Ascending aorta (tissue), 2 donors: Measurements from ENCODE around the gene SERGEF. TPM values are rescaled to one million over a fixed set of nuclear protein-coding genes. Genes with fewer than 3 reads are reported as not detected.

ENCODE experiments used
- DNase-seq, 2 donors: peaks; one replicate each; pipeline ENCODE4 v3.0.0-alpha.2; 2019; ENCODE audit warnings: low spot score in 2 of 2
- H3K27ac ChIP-seq, 2 donors: fragments of 200-600 bp; sonication (generic); one replicate each; pipeline ENCODE4 v1.5.1; 2016 to 2017; ENCODE audit warnings: mild to moderate bottlenecking in 1 of 2
- H3K27me3 ChIP-seq: fragments of 200-600 bp; sonication (generic); one replicate; pipeline ENCODE4 v1.5.1; 2017
- H3K36me3 ChIP-seq, 2 donors: fragments of 200-600 bp; sonication (generic); one replicate each; pipeline ENCODE4 v1.5.1; 2016
- H3K4me1 ChIP-seq, 2 donors: fragments of 200-600 bp; sonication (generic); one replicate each; pipeline ENCODE4 v1.5.1; 2016 to 2017; ENCODE audit warnings: mild to moderate bottlenecking in 1 of 2
- H3K4me3 ChIP-seq, 2 donors: fragments of 200-600 bp; sonication (generic); one replicate each; pipeline ENCODE4 v1.5.1; 2016 to 2017; ENCODE audit warnings: mild to moderate bottlenecking in 1 of 2
- H3K9me3 ChIP-seq, 2 donors: fragments of 200-600 bp; sonication (generic); one replicate each; pipeline ENCODE4 v1.5.1; 2016
- CTCF ChIP-seq, 3 experiments: fragments of 200-600 bp in 2 of 3; fragments of 450-650 bp in 1 of 3; sonication (generic) in 2 of 3; IDR thresholded peaks; one replicate each; pipeline ENCODE4 v1.5.1; 2016 to 2019; ENCODE audit warnings: antibody characterized with exemption in 3 of 3, mild to moderate bottlenecking in 1 of 3, moderate library complexity in 1 of 3
- intact Hi-C: fragments of 100-400 bp; cut with DNase I; formaldehyde crosslinking; loops from one replicate; pipeline ENCODE4 v1.15.1; 2023
- total RNA-seq: library from RNA; depleted of rRNA; stranded (reverse); fragments of >200 nt; gene quantifications from one replicate; pipeline ENCODE4 v1.1.0, GENCODE V29; 2016

SERGEF gene
- total RNA-seq, 1 donor from 2014 or later: 13.6 TPM

- Histone ChIP-seq H3K36me3 (peaks cover 0 to under 1% of the 10 kb centered on the region in 2 donors), H3K9me3 (no peaks in the 10 kb centered on the region), H3K27me3 (no peaks in the 10 kb centered on the region), H3K4me1 (no peaks in the 10 kb centered on the region), H3K4me3 (no peak overlapping the region), H3K27ac (no peak overlapping the region)
- intact Hi-C loops: no loop called here
- DNase-seq: no peak
- TF ChIP-seq CTCF (IDR thresholded peaks at IDR 0.05): no peak
These were observed 221.7 kb downstream of the SERGEF start for GRCh38 chr11:17791144-17791543.

- intact Hi-C loops: no loop called here
- no peak for TF ChIP-seq CTCF (IDR thresholded peaks at IDR 0.05)
These were observed 222.4 kb downstream of the SERGEF start for GRCh38 chr11:17790453-17790852.

GRCh38 chr11:17788084-17788483 is 224.8 kb downstream of the SERGEF start:
- intact Hi-C loops: no loop called here
- no peak for DNase-seq
- peaks cover 0 to 4% of the 10 kb centered on the region in 2 donors for H3K36me3 ChIP-seq
- H3K4me1 ChIP-seq: no peaks in the 10 kb centered on the region
- H3K4me3 ChIP-seq: no peak overlapping the region
- no peaks in the 10 kb centered on the region for H3K27me3 ChIP-seq
- no peak for TF ChIP-seq CTCF (IDR thresholded peaks at IDR 0.05)
- no peaks in the 10 kb centered on the region for H3K9me3 ChIP-seq
- H3K27ac ChIP-seq: no peak overlapping the region

More at GRCh38 chr11:17790453-17790852, 222.4 kb downstream of the SERGEF start:
- Histone ChIP-seq H3K9me3 (no peaks in the 10 kb centered on the region), H3K27me3 (no peaks in the 10 kb centered on the region), H3K36me3 (peaks cover 0 to 4% of the 10 kb centered on the region in 2 donors), H3K27ac (no peak overlapping the region), H3K4me3 (no peak overlapping the region), H3K4me1 (no peaks in the 10 kb centered on the region)
- DNase-seq: no peak

- H3K36me3 ChIP-seq: peaks cover 0 to 4% of the 10 kb centered on the region in 2 donors
- no peaks in the 10 kb centered on the region for H3K27me3 ChIP-seq
- intact Hi-C loops: no loop called here
- H3K27ac ChIP-seq: no peak overlapping the region
- no peaks in the 10 kb centered on the region for H3K9me3 ChIP-seq
- no peak for DNase-seq
- TF ChIP-seq CTCF (IDR thresholded peaks at IDR 0.05): no peak
- H3K4me3 ChIP-seq: no peak overlapping the region
- H3K4me1 ChIP-seq: no peaks in the 10 kb centered on the region
These were observed 225.9 kb downstream of the SERGEF start for GRCh38 chr11:17786824-17787525.

- Histone ChIP-seq H3K27me3 (no peaks in the 10 kb centered on the region), H3K4me1 (no peaks in the 10 kb centered on the region), H3K9me3 (no peaks in the 10 kb centered on the region), H3K4me3 (no peak overlapping the region), H3K36me3 (peaks cover 0 to 4% of the 10 kb centered on the region in 2 donors), H3K27ac (no peak overlapping the region)
- no peak for DNase-seq
- no peak for TF ChIP-seq CTCF (IDR thresholded peaks at IDR 0.05)
- intact Hi-C loops: no loop called here
These were observed 229.0 kb downstream of the SERGEF start for GRCh38 chr11:17783878-17784277.
